GM21515 (cell line): ENCODE data around the gene ZNF512.
"Not testable (repeated sequence)": the region's sequence is repeated elsewhere in the genome, so short reads cannot be mapped to it uniquely, and the experiment has no call there.

Experiments used
- ATAC-seq: cut with Tn5 transposase; IDR thresholded peaks from one replicate; pipeline ENCODE4 v1.9.1; 2021; ENCODE audit not compliant: unreplicated experiment

Gene ZNF512

DNA sequence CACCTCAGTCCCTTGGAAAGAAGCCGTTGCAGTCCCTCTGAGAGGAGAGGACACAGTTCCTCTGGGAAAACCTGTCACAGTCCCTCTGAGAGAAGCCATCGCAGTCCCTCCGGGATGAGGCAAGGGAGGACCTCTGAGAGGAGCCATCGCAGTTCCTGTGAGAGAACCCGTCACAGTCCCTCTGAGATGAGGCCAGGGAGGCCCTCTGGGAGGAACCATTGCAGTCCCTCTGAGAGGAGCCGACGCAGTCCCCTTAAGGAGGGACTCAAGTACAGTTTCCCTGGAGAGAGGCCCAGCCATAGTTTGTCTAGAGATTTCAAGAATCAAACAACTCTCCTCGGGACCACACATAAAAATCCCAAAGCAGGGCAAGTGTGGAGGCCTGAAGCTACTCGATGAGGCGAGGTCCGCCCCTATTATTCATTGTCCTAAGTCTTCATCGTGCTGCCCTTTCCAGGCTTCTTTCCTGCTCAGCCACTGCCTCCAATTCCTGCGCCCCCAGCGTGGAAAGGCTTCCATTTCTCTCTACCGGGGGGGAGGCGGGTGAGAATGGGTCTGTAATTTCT, 630 bp upstream of the ZNF512 start:
- ATAC-seq: no peak

DNA sequence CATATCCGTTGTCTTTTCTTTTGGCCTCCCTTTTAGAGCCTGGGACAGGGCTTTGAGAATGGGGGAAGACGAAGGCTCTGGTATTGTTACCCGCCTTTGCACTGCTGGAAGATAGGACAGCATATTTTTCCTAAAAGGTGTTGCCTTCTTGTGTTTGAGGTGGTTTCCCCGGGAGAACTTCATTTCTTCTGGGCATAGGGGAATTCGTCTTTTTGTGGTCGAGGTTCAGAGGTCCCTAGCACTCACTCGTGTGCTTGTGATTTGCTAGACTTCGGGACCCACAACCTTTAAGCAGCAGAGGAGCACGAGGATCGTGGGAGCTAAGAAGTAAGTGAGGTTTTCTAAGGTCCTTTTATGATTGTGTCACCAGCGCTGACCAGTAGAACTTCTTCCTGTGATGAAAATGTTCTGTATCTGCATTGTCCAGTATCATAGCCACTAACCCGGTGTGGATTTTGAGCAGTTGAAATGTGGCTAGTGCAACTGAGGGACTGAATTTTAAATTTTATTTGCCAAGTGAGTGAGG, 611 bp downstream of the ZNF512 start:
- ATAC-seq: peak; percentile 3

DNA sequence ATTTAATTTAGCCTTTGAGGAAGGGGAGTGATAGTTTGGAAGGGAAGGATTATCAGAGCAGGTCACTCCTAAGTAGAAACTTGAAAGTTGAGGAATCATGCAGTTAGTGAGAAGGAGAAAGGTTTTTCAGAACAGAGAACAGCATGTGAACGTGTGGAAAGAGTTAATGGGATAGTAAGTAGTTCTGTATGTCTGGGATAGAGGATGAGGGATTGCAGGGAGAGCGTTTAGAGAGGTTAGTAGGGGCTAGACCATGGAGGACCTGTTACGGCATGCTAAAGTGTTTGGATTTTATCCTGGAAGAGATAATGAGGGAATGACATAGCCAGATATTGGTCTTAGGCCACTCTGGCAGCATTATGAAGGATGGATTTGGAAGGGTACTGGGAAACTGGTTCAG, 1.8 kb downstream of the ZNF512 start:
- ATAC-seq: no peak

DNA sequence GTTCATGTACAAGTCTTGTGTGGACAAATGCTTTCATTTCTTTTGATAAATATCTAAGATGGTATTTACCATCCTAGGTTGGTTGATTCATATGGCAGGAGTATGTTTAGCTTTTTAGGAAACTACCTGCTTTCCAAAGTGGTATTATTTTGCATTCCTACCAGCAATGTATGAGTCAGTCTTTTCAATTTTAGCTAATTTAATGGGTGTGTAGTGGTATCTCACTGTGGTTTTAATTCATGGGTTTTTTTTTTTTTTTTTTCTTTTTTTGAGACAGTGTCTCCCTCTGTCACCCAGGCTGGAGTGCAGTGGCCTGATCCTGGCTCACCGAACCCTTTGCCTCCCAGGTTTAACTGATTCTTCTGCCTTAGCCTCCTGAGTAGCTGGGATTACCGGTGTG, 4.2 kb downstream of the ZNF512 start:
- ATAC-seq: no peak

DNA sequence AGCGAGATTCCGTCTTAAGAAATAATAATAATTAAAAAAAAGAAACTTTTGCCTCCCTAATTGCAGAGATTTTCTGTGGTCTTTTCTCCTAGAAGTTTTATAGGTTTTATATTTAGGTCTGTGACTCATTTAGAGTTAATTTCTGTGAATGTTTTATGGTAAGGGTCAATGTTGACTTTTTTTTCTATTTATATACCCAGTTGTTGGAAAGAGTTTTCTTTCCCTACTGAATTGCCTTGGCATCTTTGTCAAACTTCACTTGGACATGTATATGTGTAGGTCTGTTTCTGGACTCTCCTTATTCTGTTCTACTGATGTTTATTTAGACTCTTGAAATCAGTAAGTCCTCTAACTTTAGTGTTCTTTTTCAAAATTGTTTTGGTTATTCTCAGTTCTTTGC, 5.5 kb downstream of the ZNF512 start:
- ATAC-seq: no peak

DNA sequence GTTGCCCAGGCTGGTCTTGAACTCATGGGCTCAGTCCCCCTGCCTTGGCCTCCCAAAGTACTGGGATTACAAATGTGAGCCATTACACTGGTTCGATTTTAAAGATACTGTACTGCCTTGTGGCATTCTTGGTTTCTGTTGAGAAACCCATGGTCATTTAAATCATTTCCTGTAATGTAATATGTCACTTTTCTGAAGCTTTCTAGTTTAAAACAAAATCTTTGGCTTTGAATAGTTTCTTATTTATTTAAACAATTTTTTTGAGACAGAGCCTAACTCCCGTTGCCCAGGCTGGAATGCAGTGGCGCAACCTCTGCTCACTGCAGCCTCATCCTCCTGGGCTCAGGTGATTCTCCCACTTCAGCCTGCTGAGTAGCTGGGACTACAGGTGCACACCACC, 8.9 kb downstream of the ZNF512 start:
- ATAC-seq: no peak

DNA sequence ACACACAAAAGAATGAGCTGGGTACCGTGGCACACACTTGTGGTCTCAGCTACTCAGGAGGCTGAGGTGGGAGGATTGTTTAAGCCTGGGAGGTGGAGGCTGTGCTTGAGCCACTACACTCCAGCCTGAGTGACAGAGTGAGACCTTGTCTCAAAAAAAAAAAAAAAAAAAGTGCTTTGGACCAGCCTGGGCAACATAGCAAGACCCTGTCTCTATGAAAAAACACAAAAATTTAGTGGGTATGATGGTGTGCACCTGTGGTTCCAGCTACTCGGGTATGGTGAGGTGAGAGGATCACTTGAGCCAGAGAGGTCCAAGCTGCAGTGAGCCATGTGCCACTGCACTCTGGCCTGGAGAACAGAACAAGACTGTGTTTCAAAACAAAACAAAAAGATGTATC, 10.4 kb downstream of the ZNF512 start:
- no peak for ATAC-seq

DNA sequence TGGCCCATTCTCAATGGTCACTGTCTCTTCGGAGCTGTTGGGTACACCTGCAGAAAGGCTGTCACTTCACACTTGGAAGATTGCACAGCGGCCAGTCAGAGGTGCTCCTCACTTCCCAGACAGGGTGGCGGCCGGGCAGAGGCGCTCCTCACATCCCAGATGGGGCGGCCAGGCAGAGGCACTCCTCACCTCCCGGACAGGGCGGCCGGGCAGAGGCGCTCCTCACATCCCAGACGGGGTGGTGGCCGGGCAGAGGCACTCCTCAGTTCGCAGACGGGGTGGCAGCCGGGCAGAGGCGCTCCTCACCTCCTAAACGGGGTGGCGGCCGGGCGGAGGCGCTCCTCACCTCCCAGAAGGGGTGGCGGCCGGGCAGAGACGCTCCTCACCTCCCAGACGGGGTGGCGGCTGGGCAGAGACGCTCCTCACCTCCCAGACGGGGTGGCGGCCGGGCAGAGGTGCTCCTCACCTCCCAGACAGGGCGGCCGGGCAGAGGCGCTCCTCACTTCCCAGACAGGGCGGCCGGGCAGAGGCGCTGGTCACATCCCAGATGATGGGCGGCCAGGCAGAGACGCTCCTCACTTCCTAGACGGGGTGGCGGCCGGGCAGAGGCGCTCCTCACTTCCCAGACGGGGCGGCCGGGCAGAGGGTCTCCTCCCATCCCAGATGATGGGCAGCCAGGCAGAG, 11.3 kb downstream of the ZNF512 start:
- ATAC-seq: not testable (repeated sequence)

DNA sequence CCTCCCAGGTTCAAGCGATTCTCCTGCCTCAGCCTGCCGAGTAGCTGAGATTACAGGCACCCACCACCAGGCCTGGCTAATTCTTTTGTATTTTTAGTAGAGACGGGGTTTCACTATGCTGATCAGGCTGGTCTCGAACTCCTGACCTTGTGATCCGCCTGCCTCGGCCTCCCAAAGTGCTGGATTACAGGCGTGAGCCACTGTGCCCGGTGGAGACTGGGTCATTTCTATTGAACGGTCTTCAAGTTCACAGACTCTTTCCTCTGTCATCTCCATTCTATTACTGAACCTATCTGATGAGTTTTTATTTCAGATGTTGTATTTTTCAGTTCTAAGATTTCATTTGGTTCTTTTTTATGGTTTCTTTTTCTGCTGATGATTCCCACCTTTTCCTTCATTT, 12.6 kb downstream of the ZNF512 start:
- not testable (repeated sequence) for ATAC-seq

DNA sequence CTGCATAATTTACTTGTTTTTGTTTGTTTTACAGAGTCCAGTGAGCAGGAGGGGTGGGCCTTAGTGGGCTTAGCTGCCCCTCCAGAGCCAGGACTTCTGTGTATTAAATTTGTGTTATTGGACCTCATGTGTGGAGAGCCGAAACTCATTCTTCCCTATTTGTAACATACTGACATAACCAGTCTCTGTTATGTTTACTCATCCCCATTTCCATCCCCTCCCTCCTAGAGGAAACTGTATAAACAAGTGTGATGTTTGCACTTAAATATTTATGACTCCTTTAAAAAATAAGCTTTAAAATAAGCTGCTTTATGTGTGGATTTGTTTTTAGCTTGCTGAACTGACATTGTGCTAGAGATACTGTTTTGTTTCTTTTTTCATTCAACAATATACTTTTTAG, 13.8 kb downstream of the ZNF512 start:
- ATAC-seq: no peak

DNA sequence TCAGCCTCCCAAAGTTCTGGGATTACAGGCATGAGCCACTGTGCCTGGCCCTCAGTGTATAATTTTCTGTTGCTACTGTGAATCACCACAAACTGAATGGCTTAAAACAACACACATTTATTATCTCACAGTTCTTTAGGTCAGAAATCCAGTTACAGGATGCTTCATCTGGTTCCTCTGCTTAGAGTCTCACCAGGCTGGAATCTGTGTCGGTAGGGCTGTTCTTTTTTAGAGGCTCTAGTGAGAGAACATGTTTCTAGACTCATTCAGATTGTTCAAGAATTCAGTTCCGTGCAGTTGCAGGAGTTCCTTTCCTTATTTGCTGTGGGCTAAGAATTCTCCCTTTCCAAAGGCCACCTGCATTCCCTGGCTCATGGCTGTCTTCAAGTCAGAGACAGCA, 23.8 kb downstream of the ZNF512 start:
- no peak for ATAC-seq

DNA sequence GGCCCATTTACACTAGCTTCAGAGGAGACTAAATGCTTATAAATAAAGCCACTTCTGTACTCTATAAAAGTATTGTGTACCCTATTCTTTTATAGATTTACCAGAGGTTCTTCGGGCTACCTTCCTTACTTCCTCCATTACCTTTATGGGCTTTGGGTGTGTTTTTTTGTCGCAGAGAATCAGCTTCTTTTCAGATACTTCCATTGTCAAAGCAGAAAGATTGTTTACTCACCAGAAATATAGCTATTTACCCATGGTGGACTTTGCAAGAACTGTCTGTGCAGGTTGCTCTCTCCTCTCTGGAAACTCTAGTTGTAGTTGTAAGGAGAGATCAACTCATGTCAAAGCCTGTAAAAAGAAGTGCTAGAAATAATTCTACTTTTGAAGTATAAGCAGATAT, 31.1 kb downstream of the ZNF512 start:
- no peak for ATAC-seq

DNA sequence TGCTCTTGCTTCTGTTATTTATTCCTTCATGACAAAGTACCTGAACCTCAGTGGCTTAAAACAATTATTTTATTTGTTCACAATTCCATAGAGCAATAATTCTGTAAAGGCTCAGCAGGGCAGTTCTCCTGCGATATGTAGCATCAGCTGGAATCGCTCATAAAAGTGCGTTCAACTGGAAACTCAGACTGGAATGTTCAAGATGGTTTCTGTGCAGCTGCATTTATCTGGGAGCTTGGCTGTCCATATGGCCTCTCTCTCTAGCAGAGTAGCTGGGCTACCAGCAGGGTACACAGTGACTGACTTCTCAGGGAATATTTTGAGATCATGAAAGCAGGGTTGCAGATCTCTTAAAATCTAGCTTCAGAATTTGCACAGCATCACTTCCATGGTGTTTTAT, 32.5 kb downstream of the ZNF512 start:
- ATAC-seq: no peak

DNA sequence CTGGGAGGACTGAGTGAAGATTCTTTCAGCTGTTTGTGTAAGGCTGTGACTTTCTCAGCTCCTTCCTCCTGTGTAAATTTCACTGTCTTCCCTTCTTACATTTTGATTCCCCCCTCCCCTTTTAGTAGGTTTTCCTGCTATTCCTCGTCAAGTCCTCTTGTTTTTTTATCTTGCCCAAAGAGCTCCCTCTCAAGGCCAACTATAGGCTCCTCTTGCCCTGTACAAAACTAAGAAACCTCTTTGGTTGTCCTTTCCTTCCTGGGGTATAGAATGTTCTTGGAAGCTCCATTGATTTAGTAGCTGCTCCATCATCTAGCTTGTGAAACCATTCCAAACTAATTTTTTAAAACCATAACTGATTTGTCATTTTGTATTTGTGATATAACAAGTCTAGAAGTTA, 38.7 kb downstream of the ZNF512 start:
- no peak for ATAC-seq

DNA sequence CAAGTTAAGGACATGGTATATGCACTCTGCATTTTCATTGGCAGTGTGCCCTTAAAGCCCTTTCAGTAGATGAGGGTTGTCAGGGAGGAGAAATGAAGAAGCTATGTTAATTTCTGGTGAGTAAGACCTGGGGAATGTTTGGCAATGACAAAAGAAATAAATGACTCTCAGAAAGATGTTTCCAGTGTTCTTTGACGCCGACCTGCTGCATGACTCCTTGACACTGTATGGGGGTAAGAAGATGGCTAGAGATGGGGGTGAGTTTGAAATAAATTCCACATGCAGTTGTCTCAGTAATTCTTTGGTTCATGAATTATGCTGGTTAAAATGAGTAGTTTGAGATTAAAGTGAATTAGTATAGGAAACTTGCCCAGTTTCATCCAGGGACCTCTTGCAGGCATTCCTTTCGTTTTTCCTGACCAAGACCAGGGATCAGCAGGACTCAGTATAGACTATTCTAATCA, 40.1 kb downstream of the ZNF512 start:
- no peak for ATAC-seq

DNA sequence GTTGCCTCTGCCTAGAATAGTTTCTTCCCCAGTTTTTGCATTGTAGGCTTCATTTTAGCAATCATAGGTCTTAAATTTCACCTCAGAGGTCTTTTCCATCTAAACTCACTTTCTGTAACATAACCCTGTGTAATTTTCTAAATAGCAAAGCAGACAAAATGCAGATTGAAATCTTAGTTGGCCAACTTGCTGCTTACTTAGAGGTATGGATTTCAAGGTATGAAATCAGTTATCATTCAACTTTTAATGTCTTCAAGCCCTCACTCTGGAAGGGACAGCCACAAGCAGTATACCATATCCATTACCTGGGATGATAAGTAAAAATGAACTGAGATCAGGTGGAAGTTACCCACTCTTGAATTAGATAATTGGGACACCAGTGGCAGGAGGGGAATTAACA, 42.1 kb downstream of the ZNF512 start:
- no peak for ATAC-seq

DNA sequence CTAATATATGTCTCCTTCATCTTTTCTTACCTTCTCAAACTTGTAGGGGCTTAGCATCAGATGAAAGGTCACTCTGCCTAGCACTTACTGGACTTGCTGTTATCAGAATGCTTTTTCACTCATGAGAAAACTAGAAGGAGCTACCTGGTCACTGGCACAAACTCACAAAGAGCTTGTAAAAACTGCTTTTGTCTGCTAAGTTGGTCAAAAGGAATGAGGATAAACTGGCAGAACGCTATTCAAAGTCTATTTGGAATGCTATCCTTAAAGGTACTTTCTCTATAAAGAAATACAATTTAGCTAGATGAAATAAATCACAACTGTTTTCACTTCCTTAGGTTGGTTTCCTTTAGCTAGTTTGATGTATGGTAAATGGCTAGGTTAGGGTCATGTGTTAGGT, 43.5 kb downstream of the ZNF512 start:
- ATAC-seq: not testable (repeated sequence)

DNA sequence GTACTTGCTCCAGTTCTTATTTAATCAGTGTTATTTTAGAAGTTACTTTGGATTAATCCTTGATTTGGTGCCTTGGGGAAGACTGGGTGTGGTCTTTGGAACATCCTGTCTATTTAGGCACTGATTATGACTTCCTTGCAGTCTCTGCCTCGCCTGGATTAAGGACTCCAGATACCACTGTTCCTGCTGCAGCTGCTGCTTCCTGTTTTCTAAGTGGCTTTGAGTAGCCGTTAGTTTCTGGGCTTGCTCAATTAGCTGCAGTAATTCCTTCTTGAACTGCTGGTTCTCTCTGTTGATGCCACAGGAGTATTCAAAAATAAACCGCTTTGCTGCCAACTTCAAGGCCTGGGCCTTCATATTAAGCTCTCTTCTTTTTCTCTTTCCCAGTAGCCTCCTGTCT, 44.1 kb downstream of the ZNF512 start:
- ATAC-seq: not testable (repeated sequence)

DNA sequence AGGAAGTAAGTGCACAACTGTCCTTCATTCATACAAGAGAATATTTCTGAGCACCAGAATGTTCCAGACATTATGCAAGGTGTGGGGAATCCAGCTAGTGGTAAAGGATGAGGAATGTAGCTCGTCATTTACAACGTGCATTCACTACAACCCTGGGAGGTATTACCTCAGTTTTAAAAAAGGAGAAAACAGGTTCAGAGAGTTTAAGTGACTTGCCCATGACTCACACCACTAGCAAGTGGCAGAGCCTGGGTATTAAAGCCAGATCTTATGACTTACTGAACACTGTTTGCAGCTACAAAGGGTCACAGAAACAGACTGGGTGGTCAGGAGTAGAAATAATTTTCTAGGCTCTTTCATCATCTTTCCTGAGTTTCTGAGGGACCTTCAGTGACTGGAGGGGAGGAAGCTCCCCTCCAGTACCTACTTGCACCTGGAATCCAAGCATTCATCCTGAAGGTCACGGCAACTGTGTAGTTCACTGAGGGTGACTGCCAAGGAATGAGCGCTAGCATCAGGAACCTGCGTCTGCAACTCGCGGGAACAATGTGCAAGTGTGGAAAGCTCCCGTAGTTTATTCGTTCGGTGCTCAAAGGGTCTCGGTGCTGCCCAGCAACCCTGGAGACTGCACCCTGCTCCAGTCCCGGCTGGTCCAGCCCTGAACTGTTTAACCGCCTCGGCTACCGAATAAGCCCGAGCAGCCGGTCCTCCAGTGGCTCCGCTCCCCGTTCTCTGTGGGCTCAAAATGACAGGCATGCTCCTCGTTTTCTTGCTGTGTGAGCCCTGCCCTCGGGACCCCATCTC, 45.3 kb downstream of the ZNF512 start:
- peak; percentile 23 for ATAC-seq

DNA sequence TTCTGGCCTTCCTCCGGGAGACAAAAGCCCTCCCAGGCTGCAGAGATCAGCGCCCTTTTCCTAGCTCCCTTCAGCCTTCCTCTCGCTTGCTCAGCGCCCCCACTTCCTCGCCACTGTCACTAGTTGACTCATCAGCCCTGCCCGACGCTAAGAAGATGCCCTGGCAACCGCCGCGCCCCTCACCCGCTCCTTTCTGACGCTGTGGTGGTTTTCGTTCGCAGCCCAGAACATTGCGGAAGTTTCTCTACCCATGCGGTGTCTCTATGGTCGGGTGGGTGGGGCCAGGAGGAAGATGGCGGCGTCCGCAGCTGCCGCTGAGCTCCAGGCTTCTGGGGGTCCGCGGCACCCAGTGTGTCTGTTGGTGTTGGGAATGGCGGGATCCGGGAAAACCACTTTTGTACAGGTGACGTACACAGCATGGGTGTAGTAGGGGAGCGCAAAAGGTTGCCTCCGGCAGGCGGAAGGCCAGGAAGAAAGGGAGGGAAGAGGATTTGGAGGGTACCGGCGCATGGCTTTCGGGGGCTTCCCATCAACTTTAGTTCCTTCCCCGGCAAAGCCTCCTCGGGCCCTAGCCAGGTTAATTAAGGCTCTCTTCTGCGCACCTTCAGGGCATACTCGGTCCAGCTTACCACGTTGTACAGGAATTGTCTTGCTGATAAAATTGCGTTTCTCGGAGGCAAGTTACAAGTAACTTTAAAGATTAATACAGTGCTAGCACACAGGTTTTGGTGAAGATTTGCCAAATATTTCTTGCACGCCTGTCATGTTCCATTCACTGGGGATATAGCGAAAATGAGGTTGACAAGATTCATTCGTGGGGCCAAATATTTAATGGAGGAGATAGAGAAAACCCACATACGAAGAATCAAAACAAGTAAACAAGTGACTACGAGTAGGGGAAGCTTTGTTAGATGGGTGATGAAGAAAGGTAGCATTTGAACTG, 46.2 kb downstream of the ZNF512 start, which contains the start of the genes CCDC121 and GPN1:
TSS of gene CCDC121 (minus strand) at position 246 of the 943 bp plus-strand sequence. CDS start 1,213 bp downstream, outside the sequence.
TSS of gene GPN1 (plus strand) at position 284 of the 943 bp plus-strand sequence. CDS start at position 293, 9 bp downstream.
- peak; percentile 96 for ATAC-seq
